Kidney (tissue), 14 donors: ENCODE measurements around the gene ARL15. TPM values are rescaled to one million over a fixed set of nuclear protein-coding genes. Genes with fewer than 3 reads are reported as not detected.

Source experiments
- DNase-seq, 5 donors: peaks; one replicate each; pipeline ENCODE4 v3.0.0-alpha.2; 2013 to 2020
- FAIRE-seq: peaks from 2 replicates; lab custom pipeline; 2012; peaks lifted over from hg19 to GRCh38; lab: Jason Lieb, UNC
- H3K27ac ChIP-seq, 2 donors: one replicate each; pipeline ENCODE4 v1.7.0; 2013; ENCODE audit warnings: low read depth in 2 of 2, low read length in 2 of 2, inconsistent platforms in 1 of 2
- H3K27me3 ChIP-seq: one replicate; pipeline ENCODE4 v1.7.1; 2013; ENCODE audit warnings: low read length, inconsistent platforms; ENCODE audit not compliant: control insufficient read depth, insufficient read depth
- H3K36me3 ChIP-seq, 3 donors: one replicate each; pipeline versions ENCODE4 v1.7.0 to v1.7.1; 2013; ENCODE audit warnings: low read length in 3 of 3, control low read depth in 1 of 3, inconsistent platforms in 1 of 3; ENCODE audit not compliant: insufficient read depth in 3 of 3, control insufficient read depth in 2 of 3
- H3K4me1 ChIP-seq, 3 donors: one replicate each; pipeline versions ENCODE4 v1.7.0 to v1.7.1; 2013; ENCODE audit warnings: low read length in 3 of 3, inconsistent platforms in 1 of 3, low read depth in 1 of 3; ENCODE audit not compliant: control insufficient read depth in 2 of 3, insufficient read depth in 2 of 3
- H3K4me3 ChIP-seq, 3 donors: one replicate each; pipeline versions ENCODE4 v1.7.0 to v1.8.1; 2013; ENCODE audit warnings: low read length in 3 of 3, control low read depth in 1 of 3, inconsistent platforms in 1 of 3
- H3K9ac ChIP-seq, 3 donors: one replicate each; pipeline versions ENCODE4 v1.7.0 to v1.7.1; 2013; ENCODE audit warnings: low read length in 3 of 3, control low read depth in 1 of 3, inconsistent platforms in 1 of 3
- H3K9me3 ChIP-seq, 3 donors: one replicate each; pipeline versions ENCODE4 v1.7.0 to v1.7.1; 2013; ENCODE audit warnings: low read length in 3 of 3, control low read depth in 1 of 3, inconsistent platforms in 1 of 3; ENCODE audit not compliant: control insufficient read depth in 2 of 3, insufficient read depth in 1 of 3
- intact Hi-C: fragments of 100-400 bp; cut with DNase I; formaldehyde crosslinking; loops from one replicate; pipeline ENCODE4 v1.11.1; 2022
- polyA plus RNA-seq: library from polyadenylated mRNA; stranded (reverse); fragments of 350-450 nt; fragmentation: Illumina TruSeq; extraction: RNeasy Lipid Tissue Mini Kit (QIAGEN cat#74804); gene quantifications from one replicate; pipeline ENCODE4 v1.2.3, GENCODE V29; 2014; ENCODE audit warnings: low read depth, low replicate concordance; ENCODE audit not compliant: insufficient read depth
- total RNA-seq: library from RNA; stranded (reverse); fragmentation: NEBNext Ultra II Directional; extraction: Animal tissue kit (Norgen Biotek cat#: 25700); gene quantifications from one replicate; pipeline ENCODE4 v1.2.1, GENCODE V29; 2021
- TF ChIP-seq, protein P1 (sequence below): IDR thresholded peaks from 3 replicates; pipeline ENCODE4 v1.5.1; 2012; ENCODE audit warnings: mild to moderate bottlenecking, moderate library complexity, borderline replicate concordance; ENCODE audit not compliant: insufficient read depth; ENCODE audit errors: extremely low read depth
- donor health status: control.
- donor health status: control.
- donor health status: control.
- donor health status: control.
- donor health status: control.
- donor health status: DM: yes; HTN: yes; CAD: no.
- donor health status: Normal renal cell carcinoma (clear cell type).

Gene ARL15
- total and polyA plus RNA-seq, 2 donors from 2014 or later = 21.1 to 36.6 TPM

DNA sequence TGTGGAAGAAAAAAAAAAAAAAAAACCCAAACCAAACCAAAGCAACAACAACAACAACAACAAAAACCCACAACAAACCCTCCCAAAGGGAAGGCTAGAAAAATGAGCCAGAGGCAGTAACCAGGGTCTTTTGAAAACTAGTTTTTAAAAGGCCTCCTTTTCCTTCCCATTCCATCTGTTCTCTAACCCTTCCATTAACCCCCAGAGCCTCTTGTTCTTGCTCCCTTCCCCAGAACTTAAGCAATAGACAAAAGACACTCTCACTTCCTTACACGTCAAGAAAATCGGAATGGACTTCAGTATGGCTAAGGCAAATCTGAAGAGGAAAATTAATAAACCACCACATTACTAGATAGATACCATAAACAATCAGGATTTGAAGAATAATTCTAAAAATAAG, 292.8 kb downstream of the ARL15 start:
- Histone ChIP-seq H3K9ac (no peak overlapping the region), H3K27ac (no peak overlapping the region), H3K36me3 (no peaks in the 10 kb centered on the region), H3K27me3 (no peaks in the 10 kb centered on the region), H3K4me1 (no peaks in the 10 kb centered on the region), H3K4me3 (no peak overlapping the region), H3K9me3 (peaks cover 0 to 10% (median 0%) of the 10 kb centered on the region in 3 donors)
- no peak for DNase-seq
- FAIRE-seq = no peak
- TF ChIP-seq, protein P1, sequence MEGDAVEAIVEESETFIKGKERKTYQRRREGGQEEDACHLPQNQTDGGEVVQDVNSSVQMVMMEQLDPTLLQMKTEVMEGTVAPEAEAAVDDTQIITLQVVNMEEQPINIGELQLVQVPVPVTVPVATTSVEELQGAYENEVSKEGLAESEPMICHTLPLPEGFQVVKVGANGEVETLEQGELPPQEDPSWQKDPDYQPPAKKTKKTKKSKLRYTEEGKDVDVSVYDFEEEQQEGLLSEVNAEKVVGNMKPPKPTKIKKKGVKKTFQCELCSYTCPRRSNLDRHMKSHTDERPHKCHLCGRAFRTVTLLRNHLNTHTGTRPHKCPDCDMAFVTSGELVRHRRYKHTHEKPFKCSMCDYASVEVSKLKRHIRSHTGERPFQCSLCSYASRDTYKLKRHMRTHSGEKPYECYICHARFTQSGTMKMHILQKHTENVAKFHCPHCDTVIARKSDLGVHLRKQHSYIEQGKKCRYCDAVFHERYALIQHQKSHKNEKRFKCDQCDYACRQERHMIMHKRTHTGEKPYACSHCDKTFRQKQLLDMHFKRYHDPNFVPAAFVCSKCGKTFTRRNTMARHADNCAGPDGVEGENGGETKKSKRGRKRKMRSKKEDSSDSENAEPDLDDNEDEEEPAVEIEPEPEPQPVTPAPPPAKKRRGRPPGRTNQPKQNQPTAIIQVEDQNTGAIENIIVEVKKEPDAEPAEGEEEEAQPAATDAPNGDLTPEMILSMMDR = no peak
- intact Hi-C loops = no loop called here

DNA sequence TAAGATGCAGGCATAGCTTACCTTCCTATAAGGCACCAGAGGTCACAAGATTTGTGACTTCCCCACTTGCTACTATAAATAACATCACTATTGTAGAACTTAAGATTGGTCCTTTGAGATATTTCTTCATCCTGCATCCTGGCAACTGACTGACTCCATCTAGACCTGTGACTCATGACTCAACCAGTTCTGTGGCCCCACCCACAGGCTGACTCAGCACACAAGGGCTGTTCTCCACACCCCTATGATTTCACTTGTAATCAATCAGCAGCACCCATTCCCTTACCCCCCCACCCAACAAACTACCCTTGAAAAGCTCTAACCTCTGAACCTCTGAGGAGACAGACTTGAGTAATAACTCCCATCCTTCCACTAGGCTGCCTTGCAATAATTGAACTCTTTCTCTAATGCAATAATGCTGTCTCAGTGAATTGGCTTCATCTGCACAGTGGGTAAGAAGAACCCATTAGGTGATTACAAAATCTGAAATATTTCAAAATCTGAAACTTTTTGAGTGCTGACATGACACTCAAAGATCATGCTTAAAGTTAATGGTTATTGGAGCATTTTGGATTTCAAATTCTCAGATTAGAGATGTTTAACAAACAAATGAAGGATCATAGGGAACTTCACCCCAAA, 296.7 kb downstream of the ARL15 start:
- Histone ChIP-seq H3K4me1 (peaks cover 0 to 5% (median 0%) of the 10 kb centered on the region in 3 donors), H3K36me3 (no peaks in the 10 kb centered on the region), H3K4me3 (no peak overlapping the region), H3K27ac (no peak overlapping the region), H3K27me3 (no peaks in the 10 kb centered on the region), H3K9me3 (peaks cover 0 to 10% (median 0%) of the 10 kb centered on the region in 3 donors), H3K9ac (no peak overlapping the region)
- DNase-seq = no peak
- no peak for FAIRE-seq
- TF ChIP-seq, protein P1 = no peak
- intact Hi-C loops = no loop called here

DNA sequence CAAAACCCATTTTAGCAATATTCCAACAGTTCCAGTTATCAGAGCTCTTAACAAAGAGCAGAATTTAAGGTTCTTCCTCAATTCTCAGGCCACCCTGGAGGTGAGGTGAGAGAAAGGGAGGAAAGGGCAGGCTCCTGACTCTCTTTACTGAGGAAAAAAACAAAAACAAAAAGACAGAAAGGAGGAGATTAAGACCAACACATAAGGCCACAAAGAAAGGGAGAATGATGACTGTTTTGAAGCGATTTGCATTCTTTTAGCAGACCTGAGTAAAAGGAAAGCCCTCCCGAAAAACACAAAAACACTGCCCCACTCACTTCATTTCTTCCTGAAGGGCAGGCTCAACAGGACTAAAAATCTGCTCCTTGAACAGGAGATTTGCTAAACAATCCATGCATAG, 300.5 kb downstream of the ARL15 start:
- intact Hi-C loops = no loop called here
- no peak for FAIRE-seq
- Histone ChIP-seq H3K4me3 (no peak overlapping the region), H3K9ac (no peak overlapping the region), H3K36me3 (no peaks in the 10 kb centered on the region), H3K27me3 (no peaks in the 10 kb centered on the region), H3K27ac (no peak overlapping the region), H3K9me3 (peaks cover 0 to 10% (median 0%) of the 10 kb centered on the region in 3 donors), H3K4me1 (peaks cover 0 to 5% (median 0%) of the 10 kb centered on the region in 3 donors)
- DNase-seq = no peak
- TF ChIP-seq, protein P1 = no peak
